HCT116 (cell line): ENCODE data around the gene DMWD. TPM values are rescaled to one million over a fixed set of nuclear protein-coding genes. Genes with fewer than 3 reads are reported as not detected.

Experiments used
- ATAC-seq: fragments of 200-7000 bp; cut with Tn5 transposase; 2 replicates; pipeline ENCODE4 v1.9.1; 2020; ENCODE audit warnings: mild to moderate bottlenecking, moderate library complexity
- BruUV-seq: library from RNA; stranded (reverse); fragments of 400-500 nt; replicated peaks from 2 replicates; lab custom pipeline; 2021; lab: Mats Ljungman, UMichigan
- CTCF ChIA-PET: fragments of 300-600 bp; sonication (Branson Sonifier 250); formaldehyde crosslinking; loops from one replicate; lab custom pipeline; 2021; ENCODE audit warnings: antibody characterized with exemption; lab: Charles Lee
- POLR2A ChIA-PET: fragments of 300-600, 350-600 bp; sonication (Branson Sonifier 250); formaldehyde crosslinking; loops from one replicate; lab custom pipeline; 2021; ENCODE audit warnings: antibody characterized with exemption; lab: Charles Lee
- RAD21 ChIA-PET, 2 experiments: fragments of 300-600 bp; sonication (Branson Sonifier 250); formaldehyde crosslinking; loops; one replicate each; lab custom pipeline; 2023; ENCODE audit warnings: low total read pairs in 2 of 2; ENCODE audit not compliant: uncharacterized antibody in 2 of 2, unreplicated experiment in 2 of 2, low non-redundant PET in 1 of 2; lab: Charles Lee
- DNase-seq: peaks from one replicate; pipeline ENCODE4 v3.0.0-alpha.2; 2010; ENCODE audit warnings: low read depth, low spot score
- H2AFZ ChIP-seq: fragments of 200-600 bp; shearing (Covaris generic), sonication (generic); 2 replicates; pipeline ENCODE4 v1.6.1; 2017; ENCODE audit warnings: low read depth, mixed run types, mixed read lengths, antibody characterized with exemption, low read length; ENCODE audit not compliant: poor library complexity, severe bottlenecking
- H3K27ac ChIP-seq: 2 replicates; pipeline ENCODE4 v1.5.1; 2012; ENCODE audit warnings: low read depth, low read length
- H3K27me3 ChIP-seq: fragments of 200-600 bp; sonication (generic); 2 replicates; pipeline ENCODE4 v1.6.1; 2016; ENCODE audit warnings: mixed run types, low read length, mixed read lengths; ENCODE audit not compliant: insufficient read depth
- H3K36me3 ChIP-seq, 2 experiments: fragments of 200-500 bp in 1 of 2; fragments of 200-600 bp in 1 of 2; sonication (Bioruptor generic) in 1 of 2; sonication (generic) in 1 of 2; 2 replicates each; pipeline versions ENCODE4 v1.5.1 to v1.6.1; 2014 to 2016; ENCODE audit warnings: low read length in 2 of 2, inconsistent platforms in 1 of 2, mixed read lengths in 1 of 2, mixed run types in 1 of 2; ENCODE audit not compliant: insufficient read depth in 2 of 2, control insufficient read depth in 1 of 2
- H3K4me1 ChIP-seq, 2 experiments: fragments of 200-600 bp in 1 of 2; sonication (generic) in 1 of 2; 2 replicates each; pipeline versions ENCODE4 v1.5.1 to v1.6.1; 2012 to 2017; ENCODE audit warnings: low read length in 2 of 2, inconsistent platforms in 1 of 2, mild to moderate bottlenecking in 1 of 2, mixed read lengths in 1 of 2, mixed run types in 1 of 2, moderate library complexity in 1 of 2; ENCODE audit not compliant: insufficient read depth in 2 of 2, control insufficient read depth in 1 of 2
- H3K4me2 ChIP-seq: fragments of 200-600 bp; sonication (generic); 2 replicates; pipeline ENCODE4 v1.6.1; 2017; ENCODE audit warnings: mixed run types, low read length, mixed read lengths
- H3K4me3 ChIP-seq, 2 experiments: fragments of 200-600 bp in 1 of 2; sonication (generic) in 1 of 2; replicated peaks in 1 of 2; 2 replicates each; pipeline ENCODE4 v1.5.1; 2011 to 2016; ENCODE audit warnings: low read length in 2 of 2, control low read depth in 1 of 2, low read depth in 1 of 2, mild to moderate bottlenecking in 1 of 2, mixed read lengths in 1 of 2, mixed run types in 1 of 2
- H3K79me2 ChIP-seq: fragments of 200-600 bp; sonication (generic); 2 replicates; pipeline ENCODE4 v1.6.1; 2017; ENCODE audit warnings: mild to moderate bottlenecking, mixed run types, low read length, moderate library complexity, mixed read lengths; ENCODE audit not compliant: insufficient read depth
- H3K9ac ChIP-seq: fragments of 200-600 bp; sonication (generic); 2 replicates; pipeline ENCODE4 v1.6.1; 2016; ENCODE audit warnings: low read length, mixed read lengths
- H3K9me2 ChIP-seq: fragments of 200-600 bp; sonication (generic), shearing (Covaris generic); 2 replicates; pipeline ENCODE4 v1.6.1; 2017; ENCODE audit warnings: mixed run types, mild to moderate bottlenecking, moderate library complexity; ENCODE audit not compliant: insufficient read depth
- H3K9me3 ChIP-seq, 2 experiments: fragments of 200-500 bp in 1 of 2; fragments of 200-600 bp in 1 of 2; sonication (Bioruptor generic) in 1 of 2; sonication (generic) in 1 of 2; 2 replicates each; pipeline ENCODE4 v1.6.1; 2014 to 2017; ENCODE audit warnings: low read length in 2 of 2, mixed read lengths in 2 of 2, inconsistent platforms in 1 of 2, low read depth in 1 of 2, mild to moderate bottlenecking in 1 of 2, mixed run types in 1 of 2, moderate library complexity in 1 of 2; ENCODE audit not compliant: control insufficient read depth in 1 of 2, insufficient read depth in 1 of 2
- H4K20me1 ChIP-seq: fragments of 200-600 bp; sonication (generic), shearing (Covaris generic); 2 replicates; pipeline ENCODE4 v1.6.1; 2017; ENCODE audit warnings: mixed run types, mild to moderate bottlenecking, moderate library complexity; ENCODE audit not compliant: insufficient read depth
- ATF3 ChIP-seq: IDR thresholded peaks from 2 replicates; pipeline ENCODE4 v1.6.1; 2012
- CBX3 ChIP-seq: IDR thresholded peaks from 2 replicates; pipeline ENCODE4 v1.6.1; 2012; ENCODE audit warnings: low read depth
- CEBPB ChIP-seq: IDR thresholded peaks from 2 replicates; pipeline ENCODE4 v1.6.1; 2012; ENCODE audit warnings: low read depth
- CTCF ChIP-seq, 3 experiments: fragments of 200-600 bp in 1 of 3; sonication (generic) in 1 of 3; IDR thresholded peaks in 2 of 3; conservative IDR thresholded peaks in 1 of 3; 2 replicates each; pipeline ENCODE4 v1.5.1; 2012 to 2017; ENCODE audit warnings: low read depth in 2 of 3, low read length in 2 of 3, antibody characterized with exemption in 1 of 3, borderline replicate concordance in 1 of 3, control low read depth in 1 of 3, mild to moderate bottlenecking in 1 of 3, mixed read lengths in 1 of 3, mixed run types in 1 of 3, moderate library complexity in 1 of 3; ENCODE audit not compliant: insufficient read depth in 1 of 3
- EGR1 ChIP-seq: IDR thresholded peaks from 2 replicates; pipeline ENCODE4 v1.6.1; 2012; ENCODE audit warnings: low read depth
- ELF1 ChIP-seq: IDR thresholded peaks from 2 replicates; pipeline ENCODE4 v1.6.1; 2012; ENCODE audit warnings: low read depth, borderline replicate concordance
- FOSL1 ChIP-seq: IDR thresholded peaks from 2 replicates; pipeline ENCODE4 v1.6.1; 2012; ENCODE audit warnings: low read depth
- JUND ChIP-seq: IDR thresholded peaks from 2 replicates; pipeline ENCODE4 v1.6.1; 2012
- MAX ChIP-seq: IDR thresholded peaks from 2 replicates; pipeline ENCODE4 v1.6.1; 2012
- POLR2A ChIP-seq: IDR thresholded peaks from 2 replicates; pipeline ENCODE4 v1.7.0; 2011; ENCODE audit warnings: borderline replicate concordance; ENCODE audit not compliant: insufficient read depth, insufficient read length; ENCODE audit errors: extremely low read depth
- POLR2AphosphoS5 ChIP-seq: IDR thresholded peaks from 2 replicates; pipeline ENCODE4 v1.6.1; 2011; ENCODE audit warnings: mild to moderate bottlenecking, low read depth, low read length, moderate library complexity
- RAD21 ChIP-seq: IDR thresholded peaks from 2 replicates; pipeline ENCODE4 v1.6.1; 2012; ENCODE audit warnings: low read depth, mild to moderate bottlenecking
- REST ChIP-seq: IDR thresholded peaks from 2 replicates; pipeline ENCODE4 v1.6.1; 2012; ENCODE audit warnings: low read depth
- SIN3A ChIP-seq: IDR thresholded peaks from 2 replicates; pipeline ENCODE4 v1.6.1; 2012; ENCODE audit warnings: low read depth
- TCF7L2 ChIP-seq: IDR thresholded peaks from 2 replicates; pipeline ENCODE4 v1.7.0; 2011; ENCODE audit warnings: borderline replicate concordance, inconsistent platforms; ENCODE audit not compliant: insufficient read depth, insufficient read length; ENCODE audit errors: extremely low read depth
- YY1 ChIP-seq: IDR thresholded peaks from 2 replicates; pipeline ENCODE4 v1.6.1; 2011; ENCODE audit warnings: low read length, low read depth, moderate library complexity, mild to moderate bottlenecking; ENCODE audit not compliant: insufficient replicate concordance; ENCODE audit errors: extremely low read depth
- ZFX ChIP-seq: fragments of 450-650 bp; IDR thresholded peaks from 2 replicates; pipeline ENCODE4 v1.6.1; 2017
- ZNF274 ChIP-seq: fragments of 200-500 bp; sonication (Bioruptor generic); IDR thresholded peaks from 2 replicates; pipeline ENCODE4 v1.6.1; 2014; ENCODE audit warnings: mild to moderate bottlenecking, low read depth, low read length, inconsistent platforms
- intact Hi-C: fragments of 100-400 bp; cut with micrococcal nuclease; formaldehyde crosslinking; loops from 2 replicates; pipeline ENCODE4 v1.10.0; 2022
- total RNA-seq: library from RNA; stranded (reverse); gene quantifications from one replicate; pipeline ENCODE4 v1.2.1, GENCODE V29; 2021; ENCODE audit not compliant: unreplicated experiment

Gene DMWD
- total RNA-seq, 1 experiment from 2014 or later, result 56.8 TPM

- DNase-seq, result no peak
- H3K36me3 ChIP-seq, result peaks cover 16 to 29% of the 10 kb centered on the region in 2 experiments; a peak in 3 of 4 replicates
- no peak overlapping the region for H3K27ac ChIP-seq
- RAD21 ChIA-PET, result no interaction called here
- no peaks in the 10 kb centered on the region for H3K9me2 ChIP-seq
- no peak overlapping the region for H3K4me3 ChIP-seq
- TF ChIP-seq CEBPB, result no peak
- TF ChIP-seq REST, result no peak
- no peak for TF ChIP-seq EGR1
- no peak for TF ChIP-seq MAX
- no peak for TF ChIP-seq TCF7L2
- TF ChIP-seq ELF1, result no peak
- TF ChIP-seq JUND, result no peak
- no peak for TF ChIP-seq POLR2A
- no peak for TF ChIP-seq CBX3
- no peak for TF ChIP-seq ZNF274
- TF ChIP-seq ZFX, result no peak
- no peak for TF ChIP-seq SIN3A
- TF ChIP-seq FOSL1, result no peak
- TF ChIP-seq RAD21, result no peak
- no peak for TF ChIP-seq YY1
- TF ChIP-seq CTCF (IDR thresholded peaks at IDR 0.05 in 2 of 3, conservative IDR thresholded peaks at IDR 0.05 in 1 of 3; ENCODE audit: borderline replicate concordance in 1 of 3, insufficient read depth in 1 of 3, low read depth in 2 of 3, low read length in 2 of 3), result no peak
- TF ChIP-seq POLR2AphosphoS5, result no peak
- TF ChIP-seq ATF3, result no peak
- TF ChIP-seq, all 23 proteins: peak for 0
- no TSS peak for BruUV-seq
- Histone ChIP-seq H3K9me3 (no peaks in the 10 kb centered on the region), H3K9ac (no peak overlapping the region), H2AFZ (no peak overlapping the region), H4K20me1 (no peaks in the 10 kb centered on the region), H3K27me3 (no peaks in the 10 kb centered on the region), H3K79me2 (no peaks in the 10 kb centered on the region), H3K4me1 (peaks cover 3 to 11% of the 10 kb centered on the region in 2 experiments; a peak in 3 of 4 replicates), H3K4me2 (no peak overlapping the region)
- CTCF ChIA-PET, result no interaction called here
- POLR2A ChIA-PET, result no interaction called here
- ATAC-seq, result no peak
- intact Hi-C loops, result no loop called here
Measured at GRCh38 chr19:45820413-45821102, 27.9 kb upstream of the DMWD start.
